KBM-7 (cell line): ENCODE measurements around the gene UFSP2.
A peak's percentile ranks its signal among the peaks of the same experiment; 100 is the strongest.
"Not testable (repeated sequence)": the region's sequence is repeated elsewhere in the genome, so short reads cannot be mapped to it uniquely, and the experiment has no call there.

Experiments
- DNase-seq: peaks from one replicate; pipeline ENCODE4 v3.0.0-alpha.2; 2015
- in situ Hi-C: fragments of 300-500 bp; cut with MboI; formaldehyde crosslinking; loops from 2 replicates; pipeline ENCODE4 v1.14.3; 2020; ENCODE audit warnings: low sequenced_read_pairs, low pct_unique_long_range_greater_than_20kb, mixed read lengths

UFSP2 gene

GRCh38 chr4:185392156-185392555, 33.6 kb downstream of the UFSP2 start:
- no peak for DNase-seq
- in situ Hi-C loops = no loop called here

GRCh38 chr4:185390941-185391340, 34.8 kb downstream of the UFSP2 start:
- no peak for DNase-seq
- in situ Hi-C loops = no loop called here

- DNase-seq = no peak
- in situ Hi-C loops = no loop called here
These were observed 37.8 kb downstream of the UFSP2 start for GRCh38 chr4:185387957-185388356.

- in situ Hi-C loops = no loop called here
- DNase-seq = peak; percentile 70
These were observed 40.8 kb downstream of the UFSP2 start for GRCh38 chr4:185384930-185385331.

- DNase-seq = no peak
- in situ Hi-C loops = no loop called here
These were observed 41.7 kb downstream of the UFSP2 start for GRCh38 chr4:185384061-185384460.

GRCh38 chr4:185383451-185383850, 42.3 kb downstream of the UFSP2 start:
- in situ Hi-C loops = no loop called here
- DNase-seq = no peak

- no peak for DNase-seq
- in situ Hi-C loops = no loop called here
These were observed 43.0 kb downstream of the UFSP2 start for GRCh38 chr4:185382754-185383153.

- in situ Hi-C loops = no loop called here
- DNase-seq = no peak
These were observed 44.2 kb downstream of the UFSP2 start for GRCh38 chr4:185381288-185382196.

- peak; percentile 37 for DNase-seq
- in situ Hi-C loops = no loop called here
These were observed 45.4 kb downstream of the UFSP2 start for GRCh38 chr4:185380320-185380719.

- in situ Hi-C loops = no loop called here
These were observed 46.2 kb downstream of the UFSP2 start for GRCh38 chr4:185379326-185380295.

GRCh38 chr4:185378264-185378663, 47.5 kb downstream of the UFSP2 start:
- in situ Hi-C loops = no loop called here
- no peak for DNase-seq

More at GRCh38 chr4:185379326-185380295, 46.2 kb downstream of the UFSP2 start:
- DNase-seq = no peak

GRCh38 chr4:185374573-185374972, 51.2 kb downstream of the UFSP2 start:
- DNase-seq = peak; percentile 18
- in situ Hi-C loops = no loop called here

- no peak for DNase-seq
- in situ Hi-C loops = no loop called here
These were observed 51.7 kb downstream of the UFSP2 start for GRCh38 chr4:185374027-185374426.

- in situ Hi-C loops = no loop called here
- DNase-seq = no peak
These were observed 54.1 kb downstream of the UFSP2 start for GRCh38 chr4:185371702-185372101.

GRCh38 chr4:185370268-185370949, 55.4 kb downstream of the UFSP2 start:
- in situ Hi-C loops = no loop called here

GRCh38 chr4:185369731-185370130, 56.0 kb downstream of the UFSP2 start:
- in situ Hi-C loops = no loop called here
- no peak for DNase-seq

More at GRCh38 chr4:185370268-185370949, 55.4 kb downstream of the UFSP2 start:
- no peak for DNase-seq

- in situ Hi-C loops = no loop called here
- DNase-seq = no peak
These were observed 60.9 kb downstream of the UFSP2 start for GRCh38 chr4:185364886-185365285.

- in situ Hi-C loops = no loop called here
- no peak for DNase-seq
These were observed 62.5 kb downstream of the UFSP2 start for GRCh38 chr4:185363251-185363650.

- DNase-seq, in situ Hi-C loops: not testable (repeated sequence)
These were observed 63.2 kb downstream of the UFSP2 start for GRCh38 chr4:185362570-185362969.
